ENCODE measurements around the gene KCNJ10.
A peak's percentile ranks its signal among the peaks of the same experiment; 100 is the strongest.
"Not testable (repeated sequence)": the region's sequence is repeated elsewhere in the genome, so short reads cannot be mapped to it uniquely, and the experiment has no call there.

KCNJ10 gene

DNA sequence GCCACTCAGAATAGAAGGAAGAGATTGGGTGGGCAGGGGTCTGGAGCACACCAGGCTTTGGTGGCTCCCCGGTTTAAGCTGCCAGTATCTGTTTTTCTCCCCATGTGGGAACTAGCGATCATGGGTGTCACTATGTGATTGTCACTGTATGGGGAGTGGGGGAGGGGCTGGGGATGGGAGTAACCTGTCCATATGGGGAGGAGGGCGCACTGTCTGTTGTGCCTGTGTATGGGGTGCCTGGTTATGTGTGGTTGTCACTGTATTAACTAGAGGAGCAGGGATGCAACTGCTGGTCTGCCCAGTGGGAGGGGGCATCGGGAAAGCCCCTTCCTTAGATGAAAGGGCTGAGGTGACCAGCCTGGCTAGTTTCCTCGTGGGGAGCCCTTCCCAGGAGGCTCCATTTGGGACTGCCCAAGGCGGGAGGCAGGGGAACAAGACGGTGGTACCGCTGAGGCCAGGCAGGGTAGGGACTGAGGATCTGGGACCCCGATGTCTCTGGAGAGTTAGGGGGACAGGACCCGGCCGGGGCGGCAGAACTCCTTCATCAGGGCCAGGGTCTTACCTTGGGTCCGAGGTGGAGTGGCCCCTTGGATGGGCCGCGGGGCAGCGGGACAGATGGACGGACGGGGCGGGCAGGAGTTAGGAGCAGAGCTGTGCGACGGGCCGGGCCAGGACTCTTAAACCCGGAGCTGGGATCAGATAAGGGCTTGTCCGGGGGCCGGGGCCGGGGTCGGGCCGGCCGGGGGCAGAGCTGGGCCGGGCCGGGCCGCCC is at the start of gene KCNJ10:
Gene KCNJ10, minus strand, starts transcription at position 701 of the 772 bp plus-strand sequence. CDS start 27,628 bp downstream, outside the sequence.
- no peak for ATAC-seq

DNA sequence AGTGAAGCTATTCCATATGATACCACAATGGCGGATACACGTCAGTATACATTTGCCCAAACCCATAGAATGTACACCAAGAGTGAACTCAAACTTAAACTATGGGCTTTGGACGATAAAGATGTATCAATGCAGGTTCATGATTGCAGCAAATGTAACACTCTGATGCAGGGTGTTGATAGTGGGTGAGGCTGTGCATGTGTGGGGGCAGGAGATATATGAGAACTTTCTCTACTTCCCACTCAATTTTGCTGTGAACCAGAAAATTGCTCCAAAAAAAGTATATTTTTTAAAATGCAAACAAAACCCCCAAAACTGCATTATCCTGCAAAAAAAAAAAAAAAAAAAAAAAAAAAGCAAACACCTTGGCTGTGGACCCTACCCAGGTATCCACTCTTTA is 49.0 kb upstream of the KCNJ10 start:
- no peak for ATAC-seq

DNA sequence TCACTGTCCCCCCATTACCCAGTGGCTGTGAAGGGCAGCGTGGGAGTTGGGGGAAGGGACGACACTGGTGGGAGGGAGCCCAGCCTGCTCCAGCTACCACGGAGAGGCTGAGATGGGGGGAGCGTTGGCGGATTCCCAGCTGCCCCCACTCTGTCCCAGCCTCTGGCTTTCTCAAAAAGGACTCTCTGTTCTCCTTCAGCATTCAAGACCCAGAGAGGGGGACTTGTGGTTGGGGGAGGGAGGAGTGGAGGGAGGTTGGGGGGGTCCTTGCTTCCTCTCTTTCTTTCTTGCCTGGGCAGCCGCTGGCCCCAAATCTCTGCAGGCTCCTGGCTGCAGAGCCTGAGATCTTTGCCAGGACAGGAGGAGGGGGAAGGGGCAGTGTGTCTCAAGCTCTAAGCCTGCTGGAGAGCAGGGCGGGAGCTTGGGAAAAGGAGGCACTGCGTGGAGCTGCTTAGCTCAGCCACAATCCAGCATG is 47.8 kb upstream of the KCNJ10 start:
- no peak for ATAC-seq

DNA sequence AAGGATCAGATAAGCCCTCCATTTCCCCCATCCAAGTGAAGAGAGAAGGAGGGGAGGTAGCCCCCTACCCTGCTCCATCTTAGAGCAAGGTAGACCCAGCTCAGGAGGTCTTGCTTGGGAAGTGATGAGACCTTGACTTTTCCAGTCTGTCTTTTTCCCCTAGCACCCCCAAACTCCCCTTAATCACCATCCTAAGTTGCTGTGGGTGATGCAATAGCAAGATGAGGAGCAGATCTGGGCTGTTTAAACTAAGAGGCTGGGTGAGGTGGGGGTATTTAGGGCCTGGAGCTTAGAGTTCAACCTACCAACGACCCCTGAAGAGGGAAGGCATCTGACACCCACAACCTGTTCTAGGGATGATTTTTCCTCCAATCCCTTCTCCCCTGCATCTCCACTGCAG is 47.3 kb upstream of the KCNJ10 start:
- ATAC-seq: no peak

DNA sequence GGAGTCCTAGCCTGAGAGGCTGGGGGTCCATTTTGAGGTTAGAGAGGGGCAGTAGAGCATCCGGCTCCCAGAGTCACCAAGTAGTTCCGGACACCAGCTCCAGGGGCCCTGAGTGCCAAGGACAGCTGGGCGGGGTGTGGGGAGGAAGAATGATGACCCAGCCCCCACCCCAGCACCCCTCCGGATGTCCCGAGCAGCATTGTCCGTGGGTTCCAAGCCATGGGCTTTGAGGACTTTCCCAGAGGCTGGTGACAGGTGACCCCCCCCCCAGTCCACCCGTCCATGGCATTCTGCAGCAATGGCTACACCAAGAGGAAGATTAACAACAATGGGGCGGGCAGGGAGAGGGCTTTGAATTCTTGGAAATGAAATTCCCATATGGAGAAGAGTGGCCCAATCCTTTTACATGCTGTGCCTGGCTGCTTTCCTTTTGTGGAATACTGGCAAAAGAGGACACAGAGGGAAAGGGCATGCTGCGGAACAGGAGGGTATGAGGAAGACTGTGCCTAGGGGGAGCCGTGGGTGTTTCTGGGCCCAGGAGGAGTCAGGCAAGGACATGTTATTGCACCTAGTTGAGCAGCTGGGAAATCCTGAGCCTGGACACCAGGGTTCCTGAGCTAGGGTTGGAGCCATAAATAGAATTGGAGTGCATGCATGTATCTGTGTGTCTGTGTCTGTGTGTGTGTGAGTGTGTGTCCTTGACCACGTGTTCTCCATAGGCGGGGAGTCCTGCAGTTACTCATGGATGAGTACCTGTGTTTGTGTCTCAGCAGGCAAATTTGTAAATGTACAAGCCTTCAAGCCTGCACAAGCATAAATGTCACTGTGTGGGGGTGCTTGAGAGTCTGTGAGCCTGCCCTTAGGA is 46.6 kb upstream of the KCNJ10 start:
- no peak for ATAC-seq

DNA sequence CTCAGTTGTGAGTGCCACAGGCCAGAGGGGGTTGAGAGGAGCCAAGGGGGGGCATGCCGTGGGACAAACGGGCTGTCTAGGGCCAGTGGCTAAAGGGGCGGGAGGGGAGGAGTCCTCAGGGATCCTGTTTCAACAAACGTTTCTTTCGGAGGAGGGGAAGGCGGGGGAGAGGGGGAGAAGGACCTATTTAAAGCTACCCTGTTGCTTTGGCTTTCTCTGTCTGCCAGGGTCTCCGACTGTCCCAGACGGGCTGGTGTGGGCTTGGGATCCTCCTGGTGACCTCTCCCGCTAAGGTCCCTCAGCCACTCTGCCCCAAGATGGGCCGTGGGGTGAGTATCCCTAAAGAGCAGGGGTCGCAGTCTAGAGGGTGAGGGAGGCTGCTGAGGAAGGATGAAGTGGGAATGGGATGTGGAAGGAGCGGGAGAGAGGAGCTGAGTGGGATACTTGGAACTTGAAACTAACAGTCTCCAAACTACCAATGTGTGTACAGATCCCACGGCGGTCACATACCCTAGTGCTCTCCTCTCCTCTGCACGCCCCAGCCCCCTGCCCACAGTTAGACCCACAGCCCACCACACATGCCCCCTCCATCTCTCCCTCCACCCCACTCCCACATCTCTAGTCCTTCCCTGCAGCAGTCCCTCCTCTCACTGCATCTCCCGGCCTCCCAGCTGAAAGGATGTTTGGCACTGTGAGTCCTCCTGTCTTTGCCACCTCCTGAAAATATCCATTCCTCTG is 45.8 kb upstream of the KCNJ10 start, which contains the start of gene ATP1A2:
Gene ATP1A2, plus strand, starts transcription at position 215 of the 738 bp plus-strand sequence. Its CDS starts 103 bp downstream, at position 318.
- no peak for ATAC-seq

DNA sequence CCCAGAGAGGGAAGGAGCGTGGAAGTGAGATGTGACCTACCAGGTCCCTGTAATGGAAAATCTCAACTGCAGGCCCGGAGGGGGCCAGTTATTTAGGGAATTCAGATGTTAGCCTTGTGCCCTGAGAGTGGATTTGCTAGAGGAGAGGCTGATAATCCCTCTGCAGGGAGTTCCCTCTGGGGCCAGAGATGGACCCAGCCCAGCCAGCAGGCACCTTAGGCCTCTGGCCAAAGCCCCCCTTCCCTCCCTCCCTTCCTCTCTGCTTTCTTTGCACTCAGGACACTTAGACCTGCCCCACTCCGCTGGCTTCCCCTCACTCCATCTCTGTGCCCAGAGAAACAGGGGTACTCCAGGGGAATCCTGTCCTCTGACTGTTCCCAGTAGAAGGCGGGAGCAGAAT is 44.1 kb upstream of the KCNJ10 start:
- no peak for ATAC-seq

DNA sequence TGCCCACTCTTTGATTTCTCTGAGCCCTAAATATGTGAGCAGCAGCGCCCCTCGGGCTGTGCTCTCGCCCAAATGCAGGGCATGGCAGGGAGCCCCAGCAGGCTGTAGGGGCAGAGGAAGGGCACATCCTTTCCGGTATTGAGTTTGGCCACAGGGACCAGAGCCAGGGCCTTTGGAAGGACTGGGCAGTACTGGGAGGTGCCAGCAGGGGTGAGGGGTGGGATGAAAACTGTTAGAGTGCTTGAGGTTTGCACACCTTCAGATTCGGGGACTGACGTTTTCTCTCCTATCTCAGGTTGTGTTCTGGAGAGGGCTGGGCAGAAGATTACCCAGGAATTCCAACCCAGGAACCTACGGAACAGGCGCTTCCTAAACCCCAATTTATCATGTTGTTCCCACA is 43.4 kb upstream of the KCNJ10 start:
- ATAC-seq: no peak

DNA sequence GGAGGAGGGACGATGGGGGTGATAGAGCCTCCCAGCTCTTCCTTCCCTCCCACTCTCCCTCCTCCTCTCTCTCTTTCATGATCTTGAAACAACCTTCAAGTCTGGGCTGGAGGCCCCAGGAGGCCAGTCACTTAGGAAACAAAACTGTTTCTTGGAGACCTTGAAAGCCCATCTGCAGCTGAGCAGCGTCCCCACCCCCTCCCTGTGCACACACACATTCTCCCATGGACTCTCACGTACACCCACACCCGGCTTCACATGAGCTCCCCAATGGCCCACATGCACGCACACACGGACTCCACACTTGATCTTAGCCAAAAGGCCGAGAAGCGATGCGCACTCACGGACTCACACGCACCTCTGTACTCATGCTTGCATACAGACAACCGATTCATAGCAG is 42.4 kb upstream of the KCNJ10 start:
- ATAC-seq: no peak

DNA sequence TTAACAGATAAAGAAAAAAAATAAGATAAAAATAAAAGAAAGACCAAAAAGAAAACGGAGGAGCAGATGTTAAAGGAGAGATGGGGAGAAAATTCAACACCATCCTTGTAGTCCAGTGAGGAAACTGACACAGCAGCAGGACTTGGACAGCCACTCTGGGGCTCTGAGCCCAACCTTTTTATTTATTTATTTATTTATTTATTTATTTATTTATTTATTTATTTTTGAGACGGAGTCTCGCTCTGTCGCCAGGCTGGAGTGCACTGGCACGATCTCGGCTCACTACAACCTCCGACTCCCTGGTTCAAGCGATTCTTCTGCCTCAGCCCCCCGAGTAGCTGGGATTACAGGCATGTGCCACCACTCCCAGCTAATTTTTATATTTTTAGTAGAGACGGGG is 41.5 kb upstream of the KCNJ10 start:
- ATAC-seq: not testable (repeated sequence)

DNA sequence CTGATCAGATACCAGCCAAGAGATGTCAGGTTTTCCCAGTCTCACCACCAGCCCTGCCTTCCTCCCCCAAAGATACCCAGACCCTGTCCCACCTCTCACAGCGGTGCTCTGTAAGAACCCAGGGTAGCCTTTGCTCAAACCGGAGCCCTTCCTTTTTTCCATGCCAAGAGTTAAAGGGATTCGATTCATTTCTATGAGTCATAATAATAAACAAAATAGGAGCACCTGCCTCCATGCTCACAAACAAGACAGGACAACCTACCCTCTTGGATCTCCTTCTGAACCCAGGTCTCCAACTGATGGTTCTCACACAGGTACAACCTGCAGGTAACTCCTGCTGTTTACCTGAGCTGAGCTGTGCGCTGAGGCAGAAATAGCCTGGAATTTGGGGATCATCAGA is 39.7 kb upstream of the KCNJ10 start:
- ATAC-seq: no peak

DNA sequence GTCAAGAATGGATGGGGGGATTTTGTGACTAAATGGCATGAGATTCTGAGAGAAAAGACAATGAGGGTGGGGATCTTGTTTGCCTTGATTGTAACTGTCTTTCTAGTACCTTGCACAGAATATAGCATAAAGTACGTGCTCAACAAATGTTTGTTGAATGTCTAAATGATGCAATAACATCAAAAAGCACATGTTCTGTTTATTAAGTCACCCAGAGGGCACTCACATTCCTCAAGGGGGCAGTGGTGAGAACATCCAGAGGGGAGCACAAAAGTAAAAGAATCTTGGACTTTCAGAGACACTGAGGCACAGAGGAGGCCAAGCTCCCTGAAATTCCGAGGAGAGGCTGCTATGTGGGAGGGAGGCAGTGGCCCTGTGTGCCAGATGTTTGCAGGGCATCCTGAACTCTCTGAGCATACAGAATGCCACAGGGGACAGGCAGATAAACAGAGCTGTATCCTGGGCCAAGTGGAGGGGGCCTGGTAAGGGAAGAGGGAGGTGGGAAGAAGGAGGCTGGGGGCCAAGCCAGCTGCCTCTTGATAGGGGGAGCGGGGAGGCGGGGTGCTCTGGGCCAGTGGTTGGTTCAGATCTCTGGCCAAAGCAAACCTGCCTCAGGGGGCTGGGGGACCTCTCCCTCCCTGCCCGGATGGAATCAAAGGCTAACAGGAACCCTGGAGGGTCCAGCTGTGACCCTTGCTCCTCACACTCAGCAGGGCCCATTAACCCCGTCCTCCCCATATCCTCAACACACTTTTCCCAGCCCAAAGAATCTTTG is 39.1 kb upstream of the KCNJ10 start:
- ATAC-seq: peak in 1 of 2 donors; percentile 49

DNA sequence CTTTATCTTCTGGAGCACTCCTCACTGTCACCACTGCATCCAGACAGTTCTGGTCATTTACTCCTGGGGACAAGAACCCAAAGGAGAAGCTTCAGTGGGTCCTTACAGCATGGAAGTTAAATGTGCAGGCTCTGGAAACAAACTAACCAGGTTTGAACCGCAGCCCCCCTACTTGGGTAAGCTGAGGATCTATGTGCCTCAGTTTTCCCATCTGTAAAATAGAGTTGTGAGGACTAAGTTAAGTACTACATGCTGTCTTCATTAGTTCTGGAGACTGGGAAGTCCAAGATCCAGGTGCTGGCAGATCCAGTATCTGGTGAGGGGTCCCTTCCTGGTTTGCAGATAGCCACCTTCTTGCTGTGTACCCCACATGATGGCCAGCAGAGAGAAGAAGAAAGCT is 37.6 kb upstream of the KCNJ10 start:
- no peak for ATAC-seq

DNA sequence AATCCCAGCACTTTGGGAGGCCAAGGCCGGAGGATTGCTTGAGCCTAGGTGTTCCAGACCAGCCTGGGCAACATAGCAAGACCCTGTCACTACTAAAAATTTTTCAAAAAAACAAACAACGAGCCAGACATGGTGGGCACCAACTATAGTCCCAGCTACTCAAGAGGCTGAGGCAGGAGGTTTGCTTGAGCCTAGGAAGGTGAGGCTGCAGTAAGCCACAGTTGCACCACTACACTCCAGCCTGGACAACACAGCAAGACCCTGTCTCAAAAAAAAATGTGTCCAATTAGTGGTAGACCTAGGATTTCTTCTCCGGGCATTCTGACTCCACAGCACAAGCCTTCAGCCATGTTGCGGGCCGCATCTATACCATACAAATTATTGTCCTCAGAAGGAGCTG is 35.2 kb upstream of the KCNJ10 start:
- ATAC-seq: no peak

DNA sequence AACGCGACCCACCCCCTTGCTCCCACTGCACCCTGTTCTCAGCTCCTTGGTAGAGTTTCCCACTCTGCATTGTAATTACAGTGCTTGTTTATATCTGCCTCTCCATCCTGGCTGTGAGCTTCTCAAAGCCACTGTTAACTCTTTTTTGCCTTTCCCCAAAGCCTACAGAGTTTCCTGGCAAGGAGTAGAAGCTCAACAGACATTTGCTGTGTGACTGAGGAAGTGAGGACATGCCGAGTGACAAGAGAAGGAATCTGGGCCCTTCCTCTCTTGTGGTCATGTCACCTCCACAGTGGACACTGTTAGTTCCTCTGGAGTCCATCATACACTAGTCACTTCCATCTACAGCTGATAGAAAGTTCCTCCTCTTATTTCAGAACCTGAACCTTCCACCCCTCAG is 34.5 kb upstream of the KCNJ10 start:
- ATAC-seq: no peak

DNA sequence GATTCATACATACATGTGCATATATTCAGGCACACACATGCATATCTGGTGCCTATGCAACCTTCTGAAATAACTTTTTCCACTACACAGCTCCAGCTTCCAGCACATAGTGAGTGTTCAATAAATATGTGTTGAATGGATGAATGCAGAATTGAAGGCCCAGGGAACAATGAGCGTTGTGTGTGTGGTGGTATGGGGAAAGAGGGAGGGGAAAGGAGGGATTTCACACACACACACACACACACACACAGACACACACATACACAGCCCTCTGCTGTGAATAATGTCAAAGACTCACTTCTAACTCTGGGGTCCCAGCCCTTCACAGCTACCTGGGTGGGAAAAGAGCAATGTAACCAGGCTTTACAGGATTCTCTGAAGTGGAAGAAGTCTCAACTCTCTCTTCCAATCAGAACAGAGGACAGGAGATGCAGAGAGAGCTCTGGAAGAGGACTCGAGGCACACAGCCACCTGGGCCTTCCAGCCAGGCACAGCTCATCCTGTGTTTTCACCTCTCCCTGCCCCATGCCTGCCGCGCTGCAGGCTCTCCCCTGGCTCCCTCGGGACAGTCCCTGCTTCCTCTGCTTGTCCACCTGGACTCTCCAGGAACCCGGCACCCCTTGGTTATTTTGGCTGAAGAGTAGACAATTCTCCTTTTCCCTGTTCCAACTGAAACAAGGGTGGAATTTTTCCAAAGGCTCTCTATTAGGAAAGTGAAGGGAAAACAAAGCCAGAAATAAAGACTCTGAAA is 33.9 kb upstream of the KCNJ10 start:
- ATAC-seq: no peak

DNA sequence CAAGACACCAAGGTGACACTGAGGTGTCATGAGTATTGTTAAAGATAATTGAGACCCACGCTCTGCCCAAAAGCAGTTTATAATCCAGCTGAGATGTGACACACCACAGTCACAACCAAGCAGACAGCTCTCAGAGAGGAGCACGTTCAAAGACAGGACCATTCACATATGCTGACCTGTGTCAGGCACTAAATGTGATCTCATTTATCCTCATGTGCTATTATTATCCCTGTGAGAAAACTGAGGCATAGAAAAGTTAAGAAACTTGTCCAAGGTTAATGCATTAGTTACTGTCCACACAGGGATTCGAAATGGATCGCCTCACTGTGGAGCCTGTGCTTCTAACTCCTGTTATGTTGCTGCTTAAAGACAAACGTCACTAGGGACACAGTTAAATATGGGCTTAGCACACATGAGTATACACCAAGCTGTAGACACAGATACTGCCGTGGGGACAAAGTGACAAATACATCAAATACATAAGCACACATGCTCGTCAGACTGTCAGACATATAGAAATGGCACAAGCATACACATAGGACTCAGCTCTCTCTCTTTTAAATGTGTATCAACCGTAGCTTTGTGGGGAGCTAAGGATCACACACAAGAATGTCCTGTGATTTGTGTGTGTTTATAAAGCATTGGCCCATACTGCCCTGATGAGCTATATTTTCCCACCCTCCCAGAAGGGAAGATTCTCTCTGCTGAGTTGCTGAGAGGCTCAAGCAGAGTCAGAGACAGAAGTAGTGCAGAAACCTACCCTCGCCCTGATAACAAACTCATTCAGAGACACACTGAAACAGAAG is 32.0 kb upstream of the KCNJ10 start:
- ATAC-seq: no peak

DNA sequence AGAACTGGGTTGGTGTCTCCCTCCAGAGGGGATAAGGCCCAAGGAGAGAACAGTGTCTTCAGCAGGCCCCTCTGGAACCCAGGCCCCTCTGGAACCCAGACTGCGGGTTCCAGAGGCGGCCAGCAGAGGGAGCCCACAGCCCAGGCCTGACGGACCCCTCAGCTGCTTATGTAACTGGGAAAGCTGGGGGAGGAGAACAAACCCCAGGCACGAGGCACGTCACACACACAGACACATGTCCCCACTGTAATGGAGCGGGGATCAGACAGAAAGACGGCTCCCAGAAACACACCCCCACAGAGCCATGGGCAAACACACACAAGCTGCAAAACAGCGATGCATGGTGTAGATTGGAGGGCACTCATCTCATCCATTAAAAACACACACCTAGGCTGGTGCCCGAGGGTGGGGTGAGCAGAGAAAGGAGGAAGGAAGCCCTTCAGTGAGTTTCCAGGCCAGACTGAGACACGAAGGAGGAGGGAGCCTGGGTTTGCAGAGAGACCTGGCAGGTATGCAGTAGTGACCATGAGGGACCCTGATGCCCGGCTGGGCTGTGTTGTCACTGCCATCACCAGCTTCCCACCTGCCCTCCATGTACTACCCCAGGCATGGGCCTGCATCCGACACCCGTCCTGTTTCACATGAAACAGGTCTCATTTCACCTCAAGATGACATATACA is 31.2 kb upstream of the KCNJ10 start:
- peak; percentile 11 to 33 for ATAC-seq

DNA sequence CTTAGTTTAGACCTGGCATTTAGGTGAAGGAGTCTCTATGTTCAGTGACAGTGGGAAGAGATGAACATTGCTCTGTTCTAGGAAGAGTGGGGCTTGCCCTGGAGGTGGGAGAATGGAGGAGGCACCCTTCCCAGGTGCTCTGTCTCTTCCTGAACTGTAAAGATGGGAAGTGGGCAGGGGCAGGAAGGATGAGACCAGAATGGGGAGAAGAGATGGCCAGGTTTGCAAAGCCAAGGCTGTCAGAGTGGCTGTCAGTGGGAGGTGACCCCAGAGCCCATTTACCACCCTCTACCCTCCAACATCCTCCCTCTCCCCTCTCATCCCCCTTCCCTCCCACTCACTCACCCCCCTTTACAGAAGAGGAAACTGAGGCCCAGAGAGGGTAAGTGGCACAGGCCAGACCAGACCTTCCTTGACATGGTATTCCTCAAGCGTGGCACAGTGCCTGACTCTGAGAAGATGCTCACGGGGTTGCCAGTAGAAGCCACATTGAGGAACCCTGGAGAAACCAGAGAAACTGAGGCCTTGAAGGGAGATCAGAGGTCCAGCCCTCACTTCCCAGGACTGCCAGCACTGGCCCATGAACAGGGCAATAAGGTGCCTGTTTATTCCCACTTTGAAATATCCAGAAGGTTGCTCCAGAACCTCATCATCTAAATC is 29.9 kb upstream of the KCNJ10 start:
- ATAC-seq: no peak

Measured in activated CD4-positive, CD25-positive, alpha-beta regulatory T cell treated with anti-CD3 and anti-CD28 coated beads, Interleukin-2, amount 50 U/mL, for 24 hours (primary cell).